ENCODE data around the gene DLG4. TPM values are rescaled to one million over a fixed set of nuclear protein-coding genes. Genes with fewer than 3 reads are reported as not detected.
A peak's percentile ranks its signal among the peaks of the same experiment; 100 is the strongest.

DLG4 gene
- total and polyA plus RNA-seq, 2 donors (not counting 1 experiment from before 2014, with no cell fraction given): 2.0 to 12.5 TPM

DNA sequence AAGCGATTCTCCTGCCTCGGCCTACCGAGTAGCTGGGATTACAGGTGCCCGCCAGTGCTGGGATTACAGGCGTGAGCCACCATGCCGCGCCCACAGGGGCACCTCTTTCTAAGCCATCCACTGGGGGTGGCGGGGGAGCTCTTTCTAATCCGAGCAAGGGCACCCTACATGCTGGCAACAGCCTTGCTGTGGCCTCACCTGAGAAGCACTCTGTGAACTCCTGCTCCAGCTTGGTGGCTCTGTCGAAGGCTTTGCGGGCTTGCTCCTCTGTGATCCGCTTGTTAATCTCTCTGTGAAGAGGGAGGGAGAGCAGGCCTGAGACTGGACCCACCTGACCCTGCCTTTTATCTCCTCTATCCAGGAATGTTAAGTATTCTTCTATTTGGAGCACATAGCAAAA lies 28.6 kb downstream of the DLG4 start:
- H3K27ac ChIP-seq (ENCODE audit: low read length in 2 of 2): no peak overlapping the region
- H3K9ac ChIP-seq (ENCODE audit: low read length): no peak overlapping the region
- no peaks in the 10 kb centered on the region for H3K9me3 ChIP-seq (ENCODE audit: control extremely low read depth in 1 of 3, control insufficient read depth in 2 of 3, insufficient read depth in 1 of 3, low read length in 2 of 3)
- Mint-ChIP-seq H3K27me3 (peaks cover 8% of the 10 kb centered on the region), H3K4me3 (no peak overlapping the region), H3K27ac (no peak overlapping the region), H3K9me3 (ENCODE audit: insufficient read depth) (no peaks in the 10 kb centered on the region), H3K4me1 (peaks cover 3% of the 10 kb centered on the region)
- ATAC-seq (ENCODE audit: low read depth) (no peak), DNase-seq (peak; percentile 8)
- H3K4me3 ChIP-seq (ENCODE audit: control extremely low read depth in 1 of 5, extremely low read depth in 1 of 5, insufficient read depth in 1 of 5, low read depth in 2 of 5, low read length in 4 of 5): no peak overlapping the region
- H4K20me1 ChIP-seq (ENCODE audit: control insufficient read depth, insufficient read depth, low read length, poor library complexity, severe bottlenecking): no peaks in the 10 kb centered on the region
- H3K36me3 ChIP-seq (replicated peaks in 1 of 2; ENCODE audit: control extremely low read depth in 1 of 2, control insufficient read depth in 1 of 2, extremely low read depth in 1 of 2, insufficient read depth in 2 of 2, low read length in 1 of 2): no peaks in the 10 kb centered on the region
- no peak overlapping the region for H3K4me2 ChIP-seq (replicated peaks; ENCODE audit: low read depth, low read length, poor library complexity, severe bottlenecking)
- intact Hi-C loops (cut with micrococcal nuclease): no loop called here
- H3K79me2 ChIP-seq (ENCODE audit: control insufficient read depth, insufficient read depth, low read length): no peaks in the 10 kb centered on the region
- TF ChIP-seq CTCF (IDR thresholded peaks at IDR 0.05) (no peak), EZH2 (IDR thresholded peaks at IDR 0.05; ENCODE audit: borderline replicate concordance, insufficient read depth, low read depth, low read length, poor library complexity, severe bottlenecking) (no peak)
- no peaks in the 10 kb centered on the region for H3K4me1 ChIP-seq (ENCODE audit: control insufficient read depth in 2 of 2, insufficient read depth in 2 of 2, low read length in 2 of 2)
- WGBS (ENCODE audit: insufficient coverage): 94% methylated on average over 9 of the region's 12 CpGs
- no peaks in the 10 kb centered on the region for H3K27me3 ChIP-seq (replicated peaks in 1 of 4; ENCODE audit: control extremely low read depth in 1 of 4, control insufficient read depth in 3 of 4, insufficient read depth in 4 of 4, low read length in 3 of 4)
- ChIA-PET POLR2A (no interaction called here), CTCF (interaction anchor here (0.7 kb wide), 1 partner anchor 145 kb away, joined by 5 read pairs; no protein-coding TSS in a partner anchor)
- H2AFZ ChIP-seq (ENCODE audit: insufficient read depth, low read depth, low read length, poor library complexity, severe bottlenecking): no peak overlapping the region

- Histone ChIP-seq H3K27ac (ENCODE audit: low read length in 2 of 2) (no peak overlapping the region), H2AFZ (ENCODE audit: insufficient read depth, low read depth, low read length, poor library complexity, severe bottlenecking) (no peak overlapping the region), H3K9me3 (ENCODE audit: control extremely low read depth in 1 of 3, control insufficient read depth in 2 of 3, insufficient read depth in 1 of 3, low read length in 2 of 3) (no peaks in the 10 kb centered on the region), H4K20me1 (ENCODE audit: control insufficient read depth, insufficient read depth, low read length, poor library complexity, severe bottlenecking) (no peaks in the 10 kb centered on the region), H3K4me2 (replicated peaks; ENCODE audit: low read depth, low read length, poor library complexity, severe bottlenecking) (no peak overlapping the region), H3K9ac (ENCODE audit: low read length) (no peak overlapping the region), H3K79me2 (ENCODE audit: control insufficient read depth, insufficient read depth, low read length) (no peaks in the 10 kb centered on the region), H3K4me3 (ENCODE audit: control extremely low read depth in 1 of 5, extremely low read depth in 1 of 5, insufficient read depth in 1 of 5, low read depth in 2 of 5, low read length in 4 of 5) (no peak overlapping the region), H3K27me3 (replicated peaks in 1 of 4; ENCODE audit: control extremely low read depth in 1 of 4, control insufficient read depth in 3 of 4, insufficient read depth in 4 of 4, low read length in 3 of 4) (no peaks in the 10 kb centered on the region), H3K4me1 (ENCODE audit: control insufficient read depth in 2 of 2, insufficient read depth in 2 of 2, low read length in 2 of 2) (no peaks in the 10 kb centered on the region), H3K36me3 (replicated peaks in 1 of 2; ENCODE audit: control extremely low read depth in 1 of 2, control insufficient read depth in 1 of 2, extremely low read depth in 1 of 2, insufficient read depth in 2 of 2, low read length in 1 of 2) (no peaks in the 10 kb centered on the region)
- peaks cover 3% of the 10 kb centered on the region for H3K4me1 Mint-ChIP-seq
- no peak for TF ChIP-seq EZH2 (IDR thresholded peaks at IDR 0.05; ENCODE audit: borderline replicate concordance, insufficient read depth, low read depth, low read length, poor library complexity, severe bottlenecking)
- no peak for TF ChIP-seq CTCF (IDR thresholded peaks at IDR 0.05)
- intact Hi-C loops (cut with micrococcal nuclease): no loop called here
- ATAC-seq (ENCODE audit: low read depth) (no peak), DNase-seq (no peak)
- peaks cover 8% of the 10 kb centered on the region for H3K27me3 Mint-ChIP-seq
- H3K4me3 Mint-ChIP-seq: no peak overlapping the region
- 91% methylated on average over 9 of the region's 14 CpGs for WGBS (ENCODE audit: insufficient coverage)
- CTCF ChIA-PET: interaction anchor here (0.7 kb wide), 1 partner anchor 144 kb away, joined by 5 read pairs; no protein-coding TSS in a partner anchor
- no peak overlapping the region for H3K27ac Mint-ChIP-seq
- no peaks in the 10 kb centered on the region for H3K9me3 Mint-ChIP-seq (ENCODE audit: insufficient read depth)
- POLR2A ChIA-PET: no interaction called here
Measured at GRCh38 chr17:7190276-7190917, 29.2 kb downstream of the DLG4 start.

Data from B cell (primary cell).